Retina (tissue), 1 donor: ENCODE measurements around the gene MRPL12.
"Not testable (repeated sequence)": the region's sequence is repeated elsewhere in the genome, so short reads cannot be mapped to it uniquely, and the experiment has no call there.

Experiments
- DNase-seq: peaks from one replicate; pipeline ENCODE4 v3.0.0-alpha.2; 2016

MRPL12 gene

DNA sequence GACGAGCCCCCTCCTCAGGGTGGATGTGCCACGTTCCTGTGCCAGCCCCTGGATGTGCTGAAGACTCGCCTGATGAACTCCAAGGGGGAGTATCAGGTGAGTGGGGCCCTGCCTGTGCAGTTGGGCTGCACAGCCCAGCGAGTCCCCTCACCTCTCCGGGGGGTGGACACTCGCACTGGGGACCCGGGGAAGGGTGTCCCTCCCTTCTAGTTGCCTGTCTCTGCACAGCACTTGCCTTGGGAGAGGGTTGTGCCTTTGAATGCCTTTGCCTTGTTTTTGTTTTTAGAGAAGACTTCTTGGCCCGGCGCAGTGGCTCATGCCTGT, 14.6 kb downstream of the MRPL12 start:
- no peak for DNase-seq

DNA sequence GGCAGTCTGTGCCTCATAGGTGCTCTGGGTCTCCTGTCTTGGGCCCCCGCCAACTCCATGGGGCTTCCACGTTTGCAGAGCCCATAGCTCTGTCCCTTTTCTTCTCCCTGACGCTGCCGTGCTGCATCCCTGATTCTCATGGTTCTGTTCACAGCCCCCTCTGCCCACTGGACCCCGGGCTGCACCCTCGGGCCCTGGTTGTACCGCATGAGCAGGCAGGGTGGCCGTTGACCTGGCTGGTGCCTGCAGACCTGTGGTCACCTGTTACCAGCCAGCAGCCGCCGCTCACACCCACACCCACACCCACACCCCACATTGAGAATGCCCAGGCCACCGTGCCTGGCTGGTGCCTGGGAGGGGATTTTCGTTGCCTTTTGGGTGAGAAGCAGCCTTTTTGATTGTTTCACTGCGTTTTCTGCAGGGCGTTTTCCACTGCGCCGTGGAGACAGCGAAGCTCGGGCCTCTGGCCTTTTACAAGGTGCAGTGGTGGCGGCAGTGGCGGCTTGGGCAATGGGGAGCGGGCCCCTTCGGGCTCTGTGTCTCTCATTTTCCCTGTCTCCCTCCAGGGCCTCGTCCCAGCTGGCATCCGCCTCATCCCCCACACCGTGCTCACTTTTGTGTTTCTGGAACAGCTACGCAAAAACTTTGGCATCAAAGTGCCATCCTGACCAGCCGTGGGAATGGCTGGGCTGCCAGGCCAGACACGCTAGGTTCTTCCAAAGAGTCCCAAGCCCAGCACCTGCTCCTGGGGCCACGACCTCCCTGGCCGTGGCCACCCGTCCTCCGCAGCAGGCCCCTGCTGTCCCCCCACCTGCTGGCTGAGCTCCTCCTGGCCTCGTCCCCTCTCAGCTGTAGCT, 16.5 kb downstream of the MRPL12 start:
- DNase-seq = no peak

DNA sequence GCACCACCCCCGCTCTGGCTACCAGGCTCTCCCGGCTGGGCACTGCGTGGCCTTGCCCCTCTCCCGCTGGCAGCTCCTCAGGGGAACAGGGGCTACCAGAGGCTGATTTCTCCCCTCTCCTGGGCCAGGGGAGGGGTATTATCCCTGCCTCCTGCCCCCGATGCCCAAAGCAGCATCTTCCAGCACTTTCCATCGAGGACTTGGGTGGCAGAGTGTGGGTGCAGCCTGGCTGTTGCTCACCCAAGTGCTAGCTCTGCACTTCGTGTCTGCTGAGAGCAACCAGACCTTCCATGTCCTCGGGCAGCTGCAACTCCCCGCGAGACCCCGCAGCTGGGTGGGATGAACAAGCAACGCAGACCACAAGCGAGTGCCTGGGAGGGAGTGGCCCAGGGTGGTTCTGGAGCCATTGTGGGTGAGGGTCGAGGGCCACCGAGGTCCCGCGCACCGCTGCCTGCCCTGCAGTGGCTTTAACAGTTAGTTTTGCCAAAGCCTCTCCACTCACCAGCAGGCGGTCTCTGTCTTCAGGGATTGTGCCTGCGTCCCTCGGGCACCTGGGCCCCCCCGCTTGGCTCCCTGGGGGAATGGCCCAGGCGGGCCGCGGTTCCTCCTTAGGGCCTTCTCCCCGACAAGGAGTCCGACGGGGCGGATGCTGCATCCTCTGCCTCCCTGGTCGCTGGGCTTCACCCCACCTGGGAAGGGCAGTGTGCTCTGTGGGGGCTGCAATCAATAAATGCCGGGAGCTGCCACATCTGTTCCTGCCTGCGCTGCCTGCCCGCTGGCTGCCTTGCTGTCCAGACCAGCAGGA, 17.3 kb downstream of the MRPL12 start:
- peak; percentile 28 for DNase-seq

DNA sequence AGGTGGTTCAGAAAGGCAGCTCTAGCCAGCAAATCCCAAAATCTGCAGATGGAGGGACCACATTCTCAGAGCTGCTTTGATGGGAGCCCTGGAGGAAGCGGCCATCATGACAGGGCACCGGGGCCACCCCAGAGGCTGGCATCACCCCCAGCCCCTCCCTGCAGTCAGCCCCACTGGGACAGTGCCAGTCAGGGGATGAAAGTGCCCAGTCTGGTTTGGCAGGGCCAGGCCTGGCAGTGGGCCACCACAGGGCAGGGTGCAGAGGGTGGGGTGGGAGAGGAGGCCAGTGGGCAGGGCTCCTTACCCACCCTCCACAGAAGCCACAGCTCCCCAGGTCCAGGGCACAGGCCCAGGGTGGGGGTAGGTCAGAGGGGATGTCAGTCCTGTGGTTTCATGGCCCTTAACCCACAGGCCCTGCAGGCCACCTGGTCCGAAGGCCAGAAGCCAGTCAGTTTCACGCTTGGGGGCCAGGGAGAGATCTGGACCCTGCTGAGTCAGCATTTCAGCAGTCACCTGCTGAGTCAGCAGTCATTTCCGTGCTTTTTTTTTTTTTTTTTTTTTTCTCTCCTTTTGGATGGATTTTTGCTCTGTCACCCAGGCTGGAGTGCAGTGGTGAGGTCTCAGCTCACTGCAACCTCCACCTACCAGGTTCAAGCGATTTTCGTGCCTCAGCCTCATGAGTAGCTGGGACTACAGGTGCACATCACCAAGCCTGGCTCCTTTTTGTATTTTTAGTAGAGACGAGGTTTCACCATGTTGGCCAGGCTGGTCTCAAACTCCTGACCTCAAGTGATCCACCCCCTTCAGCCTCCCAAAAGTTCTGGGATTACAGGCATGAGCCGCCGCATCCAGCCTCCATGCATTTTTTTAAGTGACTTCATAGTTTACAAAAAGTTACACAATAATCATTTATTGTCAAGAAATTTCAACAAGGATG, 19.3 kb downstream of the MRPL12 start:
- DNase-seq = no peak

DNA sequence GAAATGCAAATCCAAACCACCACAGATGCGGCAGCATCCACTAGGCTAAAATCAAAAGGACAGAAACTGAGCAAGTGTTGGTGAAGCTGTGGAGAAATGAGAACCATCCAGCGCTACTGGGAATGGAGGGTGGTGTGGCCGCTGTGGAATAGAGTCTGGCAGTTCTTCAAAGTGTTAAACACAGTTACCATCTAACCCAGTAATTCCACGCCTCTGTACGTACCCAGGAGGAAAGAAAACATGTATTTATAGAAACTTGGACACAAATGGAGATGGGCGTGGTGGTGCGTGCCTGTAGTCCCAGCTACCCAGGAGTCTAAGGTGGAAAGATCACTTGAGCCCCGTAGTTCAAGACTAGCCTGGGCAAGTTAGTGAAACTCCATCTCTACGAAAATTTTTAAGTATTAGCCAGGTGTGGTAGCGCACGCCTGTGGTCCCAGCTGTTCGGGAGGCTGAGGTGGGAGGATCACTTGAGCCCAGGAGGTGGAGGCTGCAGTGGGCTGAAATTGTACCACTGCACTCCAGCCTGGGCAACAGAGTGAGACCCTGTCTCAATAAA, 20.6 kb downstream of the MRPL12 start:
- DNase-seq = no peak

DNA sequence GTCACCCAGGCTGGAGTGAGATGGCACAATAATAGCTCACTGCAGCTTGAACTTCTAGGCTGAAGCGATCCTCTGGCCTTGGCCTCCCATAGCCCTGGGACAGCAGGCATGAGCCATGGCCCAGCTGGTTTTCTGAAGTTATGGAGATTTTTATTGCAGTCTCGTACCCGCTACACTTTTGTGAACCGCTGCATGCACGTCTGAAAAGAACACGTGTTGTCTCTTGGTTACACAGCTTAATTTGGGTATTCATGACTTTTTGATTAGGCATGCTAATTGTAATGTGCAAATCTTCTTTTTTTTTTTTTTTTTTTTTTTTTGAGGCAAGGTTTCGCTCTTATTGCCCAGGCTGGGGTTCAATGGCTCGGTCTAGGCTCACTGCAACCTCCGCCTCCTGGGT, 22.3 kb downstream of the MRPL12 start:
- DNase-seq = no peak

DNA sequence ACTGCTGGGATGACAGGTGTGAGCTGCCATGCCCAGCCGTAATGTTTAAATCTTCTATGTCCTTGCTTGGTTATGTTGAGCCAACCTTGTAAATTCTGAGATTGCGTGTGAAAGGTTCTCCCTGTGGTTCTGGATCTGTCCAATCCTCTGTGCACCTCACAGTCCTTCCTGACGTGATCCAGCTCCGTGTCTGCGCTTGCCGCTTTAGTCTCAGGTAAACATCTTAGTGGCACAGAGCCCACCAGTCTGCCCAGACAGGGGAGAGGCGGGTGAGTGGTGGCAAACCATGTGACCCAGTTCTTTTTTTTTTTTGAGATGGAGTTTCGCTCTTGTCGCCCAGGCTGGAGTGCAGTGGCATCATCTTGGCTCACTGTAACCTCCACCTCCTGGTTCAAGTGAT, 22.8 kb downstream of the MRPL12 start:
- no peak for DNase-seq

DNA sequence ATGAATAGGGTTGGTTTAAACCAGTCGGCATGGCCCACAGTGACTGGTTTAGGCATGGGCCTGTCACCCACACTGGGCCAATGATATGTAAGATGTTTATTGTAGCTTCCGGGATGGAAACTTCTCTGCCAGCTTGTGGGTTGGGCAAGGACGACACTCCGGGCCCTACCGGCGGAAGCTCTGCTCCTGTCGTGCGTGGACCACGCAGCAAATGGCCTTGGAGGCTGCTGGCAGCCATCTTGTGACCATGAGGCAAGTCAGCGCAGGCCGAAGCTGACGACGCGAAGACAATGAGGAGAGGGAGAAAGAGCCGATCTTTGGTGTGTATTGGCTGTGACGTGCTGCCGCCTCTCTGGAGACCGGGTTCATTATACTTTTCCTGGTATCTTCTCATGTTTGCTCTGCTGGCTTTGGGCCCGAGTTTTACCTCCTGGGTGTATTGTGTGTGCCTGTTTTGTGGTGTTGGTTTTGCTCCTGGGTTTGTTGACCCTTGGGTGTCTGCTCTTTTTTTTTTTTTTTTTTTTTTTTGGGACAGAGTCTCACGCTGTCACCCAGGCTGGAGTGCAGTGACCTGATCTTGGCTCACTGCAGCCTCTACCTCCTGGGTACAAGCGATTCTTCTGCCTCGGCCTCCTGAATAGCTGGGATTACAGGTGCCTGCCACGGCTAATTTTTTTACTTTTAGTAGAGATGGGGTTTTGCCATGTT, 24.3 kb downstream of the MRPL12 start:
- DNase-seq = no peak

DNA sequence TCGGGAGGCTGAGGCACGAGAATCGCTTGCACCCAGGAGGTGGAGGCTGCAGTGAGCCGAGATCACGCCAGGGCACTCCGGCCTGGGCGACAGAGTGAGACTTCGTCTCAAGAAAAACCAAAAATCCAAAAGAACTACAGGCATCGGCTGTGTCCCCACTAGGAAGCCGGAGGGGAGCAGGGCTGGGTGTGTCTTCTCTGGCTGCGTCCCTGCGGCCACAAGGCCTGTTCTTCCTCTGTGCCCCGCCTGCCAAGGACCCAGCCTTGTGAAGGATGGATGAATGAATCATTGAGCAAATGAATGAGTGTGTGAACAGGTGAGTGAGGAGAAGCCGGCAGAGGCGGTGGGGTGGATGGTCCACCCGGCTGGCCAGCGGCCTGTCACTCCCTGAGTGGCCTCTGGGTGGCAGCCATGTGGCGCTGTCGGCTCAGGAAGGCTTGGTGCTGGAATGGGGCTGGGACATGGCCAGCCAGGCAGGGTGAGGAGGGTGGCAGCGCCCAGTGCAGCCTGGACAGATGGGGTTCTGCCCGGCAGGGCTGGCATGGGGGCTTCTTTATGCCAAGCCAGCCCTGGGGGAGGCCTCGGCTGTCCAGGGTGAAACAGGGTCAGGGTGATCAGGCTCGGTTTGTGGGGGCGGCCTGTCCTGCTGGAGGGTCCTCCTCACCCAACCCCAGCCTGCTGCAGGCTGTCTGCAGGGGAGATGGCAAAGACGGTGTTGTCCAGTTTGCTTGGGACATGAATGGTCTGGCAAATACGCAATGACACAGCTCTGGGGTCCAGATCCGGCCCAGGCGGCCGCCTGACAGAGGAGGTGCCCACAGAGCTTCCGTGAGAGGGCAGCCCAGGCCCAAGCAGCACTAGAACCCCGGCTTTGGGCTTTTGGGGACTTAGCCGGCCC, 30.6 kb downstream of the MRPL12 start:
- DNase-seq = peak; percentile 89

DNA sequence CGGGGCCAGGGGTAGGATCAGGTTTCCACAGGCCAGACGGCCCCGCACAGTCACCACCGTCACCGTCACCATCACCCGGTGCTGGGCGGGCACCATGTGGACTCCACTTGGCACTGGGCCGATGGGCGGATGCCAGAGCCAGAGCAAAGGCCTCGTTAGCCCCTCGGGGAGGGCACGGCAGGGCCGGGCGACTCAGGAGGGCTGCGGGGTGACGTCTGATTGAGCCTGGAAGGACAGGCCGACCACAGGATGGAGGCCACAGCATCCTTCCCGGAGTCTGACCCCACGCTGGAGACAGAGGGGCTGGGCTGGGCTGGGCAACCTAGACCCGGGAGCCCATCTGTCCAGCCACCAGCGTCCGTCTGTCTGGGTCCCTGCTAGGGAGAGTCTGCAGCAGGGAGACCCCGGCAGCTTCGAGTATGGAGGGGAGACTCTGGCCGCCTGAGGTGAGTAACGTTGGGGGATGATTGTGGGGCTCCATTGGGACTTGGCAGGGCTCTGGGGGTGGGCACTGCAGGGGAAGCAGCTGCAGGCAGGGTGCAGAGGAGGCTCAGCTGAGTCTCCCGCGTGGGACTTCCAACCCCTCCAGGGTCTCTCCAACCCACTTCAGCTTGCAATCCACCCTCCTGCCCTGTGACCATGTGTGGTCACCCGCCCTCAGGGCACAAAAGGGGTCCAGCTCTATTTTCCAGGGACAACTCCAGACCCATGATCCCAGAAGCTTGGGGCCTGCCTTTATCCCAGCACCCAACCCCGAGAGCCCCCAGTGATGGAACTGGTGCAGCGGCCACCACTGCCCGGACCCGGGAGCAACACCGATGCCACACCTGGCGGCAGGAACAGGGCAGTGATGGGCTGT, 31.5 kb downstream of the MRPL12 start:
- DNase-seq = no peak

DNA sequence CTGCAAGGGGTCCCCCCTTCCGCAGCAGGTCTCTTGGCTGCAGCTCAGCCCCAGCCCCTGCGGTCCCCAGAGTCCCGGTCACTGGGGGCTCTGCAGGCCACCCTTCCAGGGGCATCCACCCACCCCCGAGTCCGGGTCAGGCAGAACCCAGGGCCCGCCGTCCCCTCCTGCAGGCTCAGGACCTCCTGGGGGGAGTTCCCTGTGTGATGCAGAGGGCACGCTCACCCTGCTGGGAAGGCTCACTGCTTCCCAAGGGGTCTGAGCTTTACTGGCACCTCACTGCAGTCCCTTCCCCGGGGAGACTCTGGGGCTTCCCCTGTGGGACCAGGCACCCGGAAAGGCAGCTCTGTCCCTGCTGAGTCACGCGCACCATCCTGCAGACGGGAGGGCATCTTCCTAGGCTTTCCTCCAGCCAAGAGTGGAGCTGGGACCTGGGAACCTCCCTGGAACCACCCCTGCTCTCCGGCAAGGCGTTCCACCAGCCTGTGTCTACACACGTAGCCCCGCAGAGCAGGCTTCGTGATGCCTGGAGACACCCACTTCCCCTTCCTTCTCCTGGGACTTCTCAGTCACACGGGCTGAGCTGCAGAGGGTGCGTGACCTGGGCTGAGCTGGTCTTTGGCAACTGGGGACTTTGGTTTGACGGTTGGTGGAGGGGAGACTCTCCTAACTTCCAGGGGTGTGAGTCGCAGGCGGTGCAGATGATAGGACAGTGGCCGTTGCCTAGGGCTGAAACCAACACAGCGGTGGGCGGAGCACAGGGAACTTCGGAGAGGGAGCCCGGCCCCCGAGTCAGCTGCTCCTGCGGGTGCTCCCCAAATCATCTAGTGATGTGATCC, 32.3 kb downstream of the MRPL12 start:
- no peak for DNase-seq

DNA sequence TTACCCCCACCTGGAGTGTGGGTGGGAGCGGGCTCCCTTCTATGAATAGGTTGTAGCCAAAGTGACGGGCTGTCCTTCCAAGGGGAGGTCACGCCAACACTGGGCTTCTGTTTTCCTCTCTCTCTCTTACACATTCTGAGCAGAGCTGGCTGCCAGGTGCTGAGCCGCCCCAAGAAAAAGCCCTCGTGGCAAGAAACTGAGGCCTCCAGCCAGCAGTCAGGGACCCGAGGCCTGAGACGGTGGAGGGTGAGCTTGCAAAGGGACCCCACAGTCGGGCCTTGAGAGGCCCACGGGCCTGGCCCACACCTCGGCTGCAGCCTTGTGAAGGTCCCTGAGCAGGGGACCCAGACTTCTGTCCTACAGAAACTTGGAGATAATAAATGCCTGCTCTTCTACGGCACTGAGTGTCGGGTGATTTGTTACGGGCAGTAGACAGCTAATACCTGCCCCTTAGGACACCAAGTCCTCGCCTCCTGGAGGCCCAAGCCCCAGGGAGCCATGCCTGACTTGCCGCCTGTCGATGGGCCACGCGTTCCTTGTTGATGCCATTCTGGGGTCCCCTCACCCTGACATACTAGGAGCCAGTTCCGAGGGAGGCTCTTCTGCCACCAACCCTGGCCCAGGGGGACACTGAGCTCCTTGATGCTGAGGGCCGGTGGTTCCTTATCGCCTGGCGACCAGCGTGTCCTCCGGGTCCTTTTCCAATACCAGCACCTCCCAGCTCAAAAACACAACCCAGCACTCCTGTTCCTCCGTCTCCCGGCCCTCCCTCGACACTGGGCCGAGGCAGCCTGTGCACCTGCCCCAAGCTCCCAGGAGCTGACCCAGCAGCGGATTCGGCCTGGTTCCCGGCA, 35.0 kb downstream of the MRPL12 start:
- no peak for DNase-seq

DNA sequence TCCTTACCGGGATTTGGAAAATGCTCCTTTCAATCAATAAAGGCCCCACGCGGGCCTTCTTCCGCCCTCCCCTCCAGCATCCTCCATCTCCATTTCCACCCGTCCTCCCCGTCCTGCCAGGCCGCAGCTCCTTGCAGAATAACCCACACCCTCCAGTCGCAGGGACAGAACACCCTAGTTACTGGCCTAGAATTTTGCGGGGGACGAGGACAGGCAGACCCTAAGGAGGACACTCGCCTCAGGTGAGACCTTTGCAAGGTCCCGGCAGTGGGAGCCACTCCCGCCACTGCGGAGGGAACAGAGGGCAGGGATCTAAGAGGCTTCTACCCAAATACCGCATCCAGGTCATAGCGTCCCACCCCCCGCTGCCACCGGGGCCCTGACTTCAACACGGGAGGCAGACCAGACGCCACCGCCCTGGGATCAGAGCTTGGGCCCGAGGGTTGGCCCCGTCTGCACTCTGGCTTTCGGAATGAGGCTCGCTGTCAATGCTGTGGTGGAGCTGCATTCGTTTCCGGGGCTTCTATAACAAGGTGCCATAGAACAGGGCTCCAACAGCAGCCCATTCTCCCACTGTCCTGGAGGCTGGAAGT, 35.7 kb downstream of the MRPL12 start:
- no peak for DNase-seq

DNA sequence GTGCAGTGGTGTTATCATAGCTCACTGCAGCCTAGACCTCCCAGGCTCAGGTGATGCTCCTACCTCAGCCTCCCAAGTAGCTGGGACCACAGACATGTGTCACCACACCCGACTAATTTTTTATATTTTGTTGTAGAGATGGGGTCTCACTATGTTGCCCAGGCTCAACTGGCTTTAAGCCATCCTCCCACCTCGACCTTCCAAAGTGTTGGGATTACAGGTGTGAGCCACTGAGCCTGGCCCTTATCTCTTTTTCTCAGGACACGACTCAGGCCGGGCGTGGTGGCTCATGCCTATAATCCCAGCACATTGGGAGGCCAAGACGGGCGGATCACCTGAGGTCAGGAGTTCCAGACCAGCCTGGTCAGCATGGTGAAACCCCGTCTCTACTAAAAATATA, 36.4 kb downstream of the MRPL12 start:
- DNase-seq = not testable (repeated sequence)

DNA sequence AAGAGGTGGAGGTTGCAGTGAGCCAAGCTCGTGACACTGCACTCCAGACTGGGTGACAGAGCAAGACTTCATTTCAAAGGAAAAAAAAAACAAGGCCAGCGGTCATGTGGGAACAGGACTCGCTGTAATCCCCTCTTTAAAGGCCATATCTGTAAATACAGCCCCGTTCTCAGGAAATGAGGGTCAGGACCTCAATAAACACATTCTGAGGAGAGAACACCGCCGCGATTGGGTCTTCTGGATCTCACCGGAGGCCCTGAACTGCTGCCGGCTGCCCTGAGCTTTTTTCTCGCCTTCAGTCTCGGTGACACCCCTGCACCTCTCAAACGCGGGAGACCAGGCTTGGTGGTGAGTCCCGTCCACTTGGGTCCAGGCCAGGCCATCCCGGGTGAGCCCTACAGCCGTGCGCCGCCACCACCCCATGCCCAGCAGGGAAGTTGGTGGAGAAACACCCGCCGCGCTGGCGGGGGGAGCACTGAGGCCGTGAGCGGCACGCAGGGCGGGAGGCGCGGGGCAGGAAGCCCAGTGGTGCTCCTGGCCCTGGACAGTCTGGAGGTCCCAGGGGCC, 37.3 kb downstream of the MRPL12 start:
- DNase-seq = no peak

DNA sequence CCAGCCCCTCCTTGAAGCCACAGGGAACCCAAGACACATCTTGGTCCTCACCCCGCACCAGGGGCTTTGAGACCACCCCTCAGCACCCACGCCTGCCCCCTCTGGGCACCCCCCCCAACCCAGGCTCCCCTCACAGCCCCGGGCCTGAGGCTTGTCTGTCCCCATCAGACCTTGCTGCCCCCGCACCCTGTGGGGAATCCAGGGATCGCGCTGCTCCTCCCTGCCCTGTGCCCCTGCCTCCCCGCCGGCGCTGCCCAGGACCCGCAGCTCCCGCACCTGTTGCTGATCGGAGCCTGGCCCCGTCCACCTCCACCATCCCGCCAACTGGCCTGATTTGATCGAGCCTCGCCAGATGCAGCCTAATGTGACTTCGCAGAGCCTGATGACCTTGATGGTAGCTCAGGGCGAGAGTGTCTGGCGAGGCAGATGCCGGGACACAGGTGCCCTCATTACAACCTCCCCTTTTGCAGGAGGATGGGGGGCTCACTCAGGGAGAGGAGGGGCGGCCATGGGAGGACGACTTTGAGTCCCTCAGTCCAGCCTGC, 38.0 kb downstream of the MRPL12 start:
- DNase-seq = no peak
